DOHH2 (cell line): ENCODE results near the gene FOSB.
A peak's percentile ranks its signal among the peaks of the same experiment; 100 is the strongest.

Source experiments
- H3F3A ChIP-seq: fragments of 200-600 bp; sonication (generic), shearing (Covaris generic); 2 replicates; pipeline ENCODE4 v1.6.0; 2016; ENCODE audit warnings: antibody characterized with exemption, mild to moderate bottlenecking; ENCODE audit not compliant: control insufficient read depth, insufficient read depth
- H3K27ac ChIP-seq: fragments of 200-600 bp; sonication (generic); 2 replicates; pipeline ENCODE4 v1.5.1; 2014; ENCODE audit warnings: low read depth, mild to moderate bottlenecking, low read length, moderate library complexity
- H3K27me3 ChIP-seq: fragments of 200-600 bp; sonication (generic); 2 replicates; pipeline ENCODE4 v1.6.1; 2014; ENCODE audit warnings: mild to moderate bottlenecking, low read length, mixed read lengths; ENCODE audit not compliant: control insufficient read depth
- H3K36me3 ChIP-seq: fragments of 200-600 bp; sonication (generic); 2 replicates; pipeline ENCODE4 v1.6.1; 2014; ENCODE audit warnings: mild to moderate bottlenecking, low read length, moderate library complexity, mixed read lengths; ENCODE audit not compliant: control insufficient read depth
- H3K4me1 ChIP-seq: fragments of 200-600 bp; sonication (generic); 2 replicates; pipeline ENCODE4 v1.6.1; 2014; ENCODE audit warnings: mild to moderate bottlenecking, low read length, mixed read lengths; ENCODE audit not compliant: control insufficient read depth
- H3K4me2 ChIP-seq: fragments of 200-600 bp; sonication (generic); 2 replicates; pipeline ENCODE4 v1.6.0; 2014; ENCODE audit warnings: mild to moderate bottlenecking, low read length, moderate library complexity
- H3K4me3 ChIP-seq: fragments of 200-600 bp; sonication (generic); 2 replicates; pipeline ENCODE4 v1.5.1; 2014; ENCODE audit warnings: mild to moderate bottlenecking, low read length, mixed read lengths
- H3K79me2 ChIP-seq: fragments of 200-600 bp; sonication (generic); 2 replicates; pipeline ENCODE4 v1.6.1; 2014; ENCODE audit warnings: mild to moderate bottlenecking, low read length, mixed read lengths; ENCODE audit not compliant: control insufficient read depth
- H3K9me2 ChIP-seq: fragments of 200-600 bp; sonication (generic); replicated peaks from 2 replicates; pipeline ENCODE4 v1.6.1; 2014; ENCODE audit warnings: mild to moderate bottlenecking, low read length, mixed read lengths; ENCODE audit not compliant: control insufficient read depth
- H3K9me3 ChIP-seq: fragments of 200-600 bp; sonication (generic); 2 replicates; pipeline ENCODE4 v1.6.1; 2014; ENCODE audit warnings: antibody characterized with exemption, low read length, mixed read lengths; ENCODE audit not compliant: control insufficient read depth, insufficient read depth
- H4K20me1 ChIP-seq: fragments of 200-600 bp; sonication (generic); 2 replicates; pipeline ENCODE4 v1.6.0; 2014; ENCODE audit warnings: low read depth, mild to moderate bottlenecking, antibody characterized with exemption, low read length, moderate library complexity; ENCODE audit not compliant: control insufficient read depth, insufficient read depth
- EZH2phosphoT487 ChIP-seq: fragments of 200-600 bp; sonication (generic); IDR thresholded peaks from 2 replicates; pipeline ENCODE4 v1.6.1; 2017; ENCODE audit warnings: borderline replicate concordance, mild to moderate bottlenecking, antibody characterized with exemption, low read length, moderate library complexity, mixed read lengths
- TF ChIP-seq, protein P1 (sequence below): fragments of 200-600 bp; sonication (generic); IDR thresholded peaks from one replicate; pipeline ENCODE4 v1.5.1; 2014; ENCODE audit warnings: antibody characterized with exemption, mild to moderate bottlenecking, low read depth, low read length; ENCODE audit not compliant: poor library complexity, severe bottlenecking

The FOSB gene

DNA sequence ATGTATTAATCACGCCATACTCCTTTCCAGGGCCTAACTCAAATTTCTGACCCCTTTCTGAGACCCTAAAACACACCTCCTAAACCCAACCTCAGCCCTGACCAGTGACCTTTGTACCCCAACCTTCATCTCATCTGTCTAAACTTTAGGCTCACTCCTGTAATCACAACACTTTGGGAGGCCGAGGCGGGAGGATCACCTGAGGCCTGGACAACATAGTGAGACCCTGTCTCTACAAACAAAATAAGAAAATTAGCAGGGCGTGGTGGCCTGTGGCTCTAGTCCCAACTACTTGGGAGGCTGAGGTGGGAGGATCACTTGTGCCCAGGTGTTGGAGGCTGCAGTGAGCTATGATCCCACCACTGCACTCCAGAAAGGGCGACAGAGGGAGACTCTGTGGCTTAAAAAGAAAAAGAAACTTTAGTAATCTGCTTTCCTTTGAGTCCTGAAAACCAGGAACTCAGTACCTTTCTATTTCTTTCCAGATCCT lies 24.4 kb downstream of the FOSB start:
- H3K9me3 ChIP-seq: no peaks in the 10 kb centered on the region
- H3K9me2 ChIP-seq: no peaks in the 10 kb centered on the region
- peaks cover 6% of the 10 kb centered on the region; the same call in 1 of the 2 replicates for H3K79me2 ChIP-seq
- peaks cover 14% of the 10 kb centered on the region; the same call in 1 of the 2 replicates for H3F3A ChIP-seq
- peak overlapping the region; percentile 95 for H3K4me2 ChIP-seq
- peaks cover 35% of the 10 kb centered on the region for H3K4me1 ChIP-seq
- H3K4me3 ChIP-seq: peak overlapping the region; percentile 83
- H3K27ac ChIP-seq: peak overlapping the region; percentile 69
- H3K27me3 ChIP-seq: peaks cover 21% of the 10 kb centered on the region
- H4K20me1 ChIP-seq: no peaks in the 10 kb centered on the region; the same call in 1 of the 2 replicates
- no peaks in the 10 kb centered on the region for H3K36me3 ChIP-seq
- TF ChIP-seq, protein P1, sequence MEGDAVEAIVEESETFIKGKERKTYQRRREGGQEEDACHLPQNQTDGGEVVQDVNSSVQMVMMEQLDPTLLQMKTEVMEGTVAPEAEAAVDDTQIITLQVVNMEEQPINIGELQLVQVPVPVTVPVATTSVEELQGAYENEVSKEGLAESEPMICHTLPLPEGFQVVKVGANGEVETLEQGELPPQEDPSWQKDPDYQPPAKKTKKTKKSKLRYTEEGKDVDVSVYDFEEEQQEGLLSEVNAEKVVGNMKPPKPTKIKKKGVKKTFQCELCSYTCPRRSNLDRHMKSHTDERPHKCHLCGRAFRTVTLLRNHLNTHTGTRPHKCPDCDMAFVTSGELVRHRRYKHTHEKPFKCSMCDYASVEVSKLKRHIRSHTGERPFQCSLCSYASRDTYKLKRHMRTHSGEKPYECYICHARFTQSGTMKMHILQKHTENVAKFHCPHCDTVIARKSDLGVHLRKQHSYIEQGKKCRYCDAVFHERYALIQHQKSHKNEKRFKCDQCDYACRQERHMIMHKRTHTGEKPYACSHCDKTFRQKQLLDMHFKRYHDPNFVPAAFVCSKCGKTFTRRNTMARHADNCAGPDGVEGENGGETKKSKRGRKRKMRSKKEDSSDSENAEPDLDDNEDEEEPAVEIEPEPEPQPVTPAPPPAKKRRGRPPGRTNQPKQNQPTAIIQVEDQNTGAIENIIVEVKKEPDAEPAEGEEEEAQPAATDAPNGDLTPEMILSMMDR: no peak
- no peak for TF ChIP-seq EZH2phosphoT487

DNA sequence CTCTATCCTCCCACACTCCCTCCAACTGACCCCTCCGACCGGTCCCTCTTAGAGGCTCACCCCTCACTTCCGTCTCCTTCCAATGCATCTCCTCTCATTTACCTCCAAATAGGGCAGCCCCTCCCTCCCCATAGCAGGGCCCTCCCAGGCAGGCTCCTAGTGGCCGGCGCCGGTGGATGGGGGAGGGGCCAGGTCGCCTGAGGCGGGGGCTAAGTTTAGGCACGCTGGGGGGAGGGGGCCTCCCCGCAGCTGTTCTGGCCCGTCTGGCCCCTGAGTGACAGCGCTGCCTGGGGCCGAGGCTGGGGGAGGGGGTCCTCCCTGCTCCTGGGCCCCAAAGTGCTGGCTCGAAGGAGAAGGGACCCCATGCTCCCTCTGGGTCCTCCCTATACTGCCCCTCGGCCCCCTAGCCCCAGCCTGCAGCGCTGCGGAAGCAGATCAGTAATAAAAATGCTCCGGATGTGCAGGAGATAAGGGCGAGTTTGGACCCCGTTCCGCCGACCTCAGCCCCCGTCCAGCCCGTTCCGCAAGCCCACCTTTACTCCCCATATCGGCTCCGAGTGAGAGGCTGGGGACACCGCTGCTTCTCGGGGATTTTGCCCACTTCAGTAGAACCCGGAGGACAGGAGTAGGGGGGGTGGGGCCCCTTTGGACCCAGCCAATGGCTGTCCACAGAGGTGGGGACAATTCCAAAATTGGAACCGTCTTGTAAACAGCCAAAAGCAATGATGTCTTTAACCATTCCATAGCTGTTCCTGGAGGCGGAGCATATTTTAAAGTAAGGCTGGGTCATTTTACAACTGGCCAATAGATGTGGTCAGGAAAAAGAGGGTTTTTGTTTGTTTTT lies 25.1 kb downstream of the FOSB start:
- peak overlapping the region; percentile 83 for H3K4me3 ChIP-seq
- no peaks in the 10 kb centered on the region for H3K9me3 ChIP-seq
- peaks cover 21% of the 10 kb centered on the region for H3K27me3 ChIP-seq
- H3K4me1 ChIP-seq: peaks cover 41% of the 10 kb centered on the region
- no peaks in the 10 kb centered on the region; the same call in 1 of the 2 replicates for H4K20me1 ChIP-seq
- TF ChIP-seq, protein P1: no peak
- TF ChIP-seq EZH2phosphoT487: no peak
- H3K36me3 ChIP-seq: no peaks in the 10 kb centered on the region
- H3F3A ChIP-seq: peaks cover 15% of the 10 kb centered on the region
- peak overlapping the region; percentile 69 for H3K27ac ChIP-seq
- H3K4me2 ChIP-seq: peak overlapping the region; percentile 95
- H3K9me2 ChIP-seq: no peaks in the 10 kb centered on the region
- H3K79me2 ChIP-seq: peaks cover 6% of the 10 kb centered on the region; the same call in 1 of the 2 replicates

DNA sequence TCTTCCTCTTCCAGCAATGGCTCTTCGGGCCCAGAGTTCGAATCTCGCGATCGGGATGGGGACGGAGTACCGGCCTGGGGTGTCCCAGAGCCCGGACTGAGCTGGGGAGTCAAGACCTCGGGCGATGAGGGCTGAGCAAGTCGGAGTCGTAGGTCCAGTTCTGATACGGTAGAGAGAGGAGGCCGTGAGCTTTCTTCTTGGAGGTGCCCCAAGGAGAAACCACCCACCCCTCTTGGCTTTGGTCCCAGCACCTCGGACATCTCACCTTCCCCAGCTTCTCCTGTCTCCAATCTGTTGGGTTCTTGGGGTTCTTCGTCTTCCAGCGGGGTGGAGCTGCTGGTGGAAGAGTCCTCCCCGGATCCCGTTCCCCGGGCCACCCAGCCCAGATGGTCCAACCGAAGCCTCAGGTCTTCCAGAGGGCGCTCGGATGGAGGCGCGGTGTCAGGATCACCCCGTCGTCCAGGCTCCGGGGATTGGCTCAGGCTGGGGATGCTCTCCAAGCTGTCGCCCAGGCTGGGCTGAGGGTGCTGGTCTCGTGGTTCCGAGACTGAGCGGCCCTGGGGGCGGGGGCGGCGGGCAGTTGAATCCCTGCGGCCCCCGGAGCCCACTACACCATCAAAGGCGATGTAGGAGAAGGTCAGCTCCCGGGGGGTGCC lies 26.6 kb downstream of the FOSB start:
- H3K9me3 ChIP-seq: no peaks in the 10 kb centered on the region
- H4K20me1 ChIP-seq: no peaks in the 10 kb centered on the region; the same call in 1 of the 2 replicates
- no peak overlapping the region for H3K4me3 ChIP-seq
- H3K4me2 ChIP-seq: 0 out of 2 replicates have a peak overlapping the region, but pooled peaks have one; percentile 34
- no peak for TF ChIP-seq EZH2phosphoT487
- TF ChIP-seq, protein P1: no peak
- no peak overlapping the region for H3K27ac ChIP-seq
- peaks cover 56% of the 10 kb centered on the region for H3K4me1 ChIP-seq
- H3K9me2 ChIP-seq: no peaks in the 10 kb centered on the region
- H3F3A ChIP-seq: peaks cover 19% of the 10 kb centered on the region
- H3K27me3 ChIP-seq: peaks cover 21% of the 10 kb centered on the region
- H3K79me2 ChIP-seq: peaks cover 6% of the 10 kb centered on the region; the same call in 1 of the 2 replicates
- H3K36me3 ChIP-seq: no peaks in the 10 kb centered on the region
